Fibroblast of skin of right quadriceps (primary cell): ENCODE results near the gene ZBTB48.
"Not testable (repeated sequence)": the region's sequence is repeated elsewhere in the genome, so short reads cannot be mapped to it uniquely, and the experiment has no call there.

Experiments used
- DNase-seq: peaks from one replicate; pipeline ENCODE4 v3.0.0-alpha.2; 2013

Gene ZBTB48

GRCh38 chr1:6635910-6636760 is 56.3 kb downstream of the ZBTB48 start:
- no peak for DNase-seq

- not testable (repeated sequence) for DNase-seq
Observed at GRCh38 chr1:6636778-6637177, 57.0 kb downstream of the ZBTB48 start.

GRCh38 chr1:6637770-6638169 is 58.0 kb downstream of the ZBTB48 start:
- DNase-seq = no peak

GRCh38 chr1:6638226-6638625 is 58.4 kb downstream of the ZBTB48 start:
- DNase-seq = peak; percentile 37
